ENCODE results near the gene PEX11B.

- TF ChIP-seq YY1 (IDR thresholded peaks at IDR 0.05; ENCODE audit: insufficient read depth, insufficient read length) (no peak), ZNF274 (IDR thresholded peaks at IDR 0.05; ENCODE audit: low read depth, low read length) (no peak), SUZ12 (IDR thresholded peaks at IDR 0.05; ENCODE audit: extremely low read depth, insufficient read depth, insufficient read length) (no peak)
These were observed 30.9 kb downstream of the PEX11B start for GRCh38 chr1:145887631-145888030.

Data from NT2/D1 (cell line).